Measurements from ENCODE around the gene ZFR2. TPM values are rescaled to one million over a fixed set of nuclear protein-coding genes. Genes with fewer than 3 reads are reported as not detected.

Gene ZFR2
- total and polyA plus RNA-seq, 10 of the 15 experiments (the other 5 are each of a cell fraction or from before 2014, with no cell fraction given), result 0.18 TPM; not detected in 9

DNA sequence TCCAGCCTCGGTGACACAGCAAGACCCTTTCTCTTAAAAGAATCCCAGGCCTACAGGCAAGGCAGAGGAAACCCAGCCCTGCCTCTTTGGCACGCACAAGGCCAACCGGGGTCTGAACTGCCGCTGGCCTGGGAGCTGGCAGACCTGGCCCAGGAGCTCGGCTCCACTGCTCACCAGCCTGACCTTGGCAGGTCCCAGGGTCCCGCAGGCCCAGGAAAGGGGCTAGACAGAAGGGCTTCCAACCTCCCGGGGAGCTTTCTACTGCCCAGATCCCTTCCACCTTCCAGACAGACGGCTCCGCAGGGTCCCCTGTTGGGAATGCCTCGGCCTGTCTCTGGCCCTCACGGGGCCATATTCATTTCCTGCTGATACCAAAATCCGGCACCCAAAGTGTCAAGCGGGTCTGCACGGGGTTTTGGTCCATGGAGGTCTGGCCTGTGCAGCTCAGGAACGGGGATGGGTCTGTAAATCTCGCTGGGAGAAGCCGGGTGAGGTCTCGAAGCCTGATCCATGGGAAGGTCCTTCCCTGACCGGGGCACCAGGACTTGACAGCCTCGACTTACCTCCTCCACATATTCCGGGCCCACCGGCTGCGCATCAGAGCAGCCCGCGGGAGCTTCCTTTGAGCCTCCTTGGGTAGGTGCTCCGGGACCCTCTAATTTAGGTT lies 46.0 kb downstream of the ZFR2 start (continued):
- TF ChIP-seq, protein P1, sequence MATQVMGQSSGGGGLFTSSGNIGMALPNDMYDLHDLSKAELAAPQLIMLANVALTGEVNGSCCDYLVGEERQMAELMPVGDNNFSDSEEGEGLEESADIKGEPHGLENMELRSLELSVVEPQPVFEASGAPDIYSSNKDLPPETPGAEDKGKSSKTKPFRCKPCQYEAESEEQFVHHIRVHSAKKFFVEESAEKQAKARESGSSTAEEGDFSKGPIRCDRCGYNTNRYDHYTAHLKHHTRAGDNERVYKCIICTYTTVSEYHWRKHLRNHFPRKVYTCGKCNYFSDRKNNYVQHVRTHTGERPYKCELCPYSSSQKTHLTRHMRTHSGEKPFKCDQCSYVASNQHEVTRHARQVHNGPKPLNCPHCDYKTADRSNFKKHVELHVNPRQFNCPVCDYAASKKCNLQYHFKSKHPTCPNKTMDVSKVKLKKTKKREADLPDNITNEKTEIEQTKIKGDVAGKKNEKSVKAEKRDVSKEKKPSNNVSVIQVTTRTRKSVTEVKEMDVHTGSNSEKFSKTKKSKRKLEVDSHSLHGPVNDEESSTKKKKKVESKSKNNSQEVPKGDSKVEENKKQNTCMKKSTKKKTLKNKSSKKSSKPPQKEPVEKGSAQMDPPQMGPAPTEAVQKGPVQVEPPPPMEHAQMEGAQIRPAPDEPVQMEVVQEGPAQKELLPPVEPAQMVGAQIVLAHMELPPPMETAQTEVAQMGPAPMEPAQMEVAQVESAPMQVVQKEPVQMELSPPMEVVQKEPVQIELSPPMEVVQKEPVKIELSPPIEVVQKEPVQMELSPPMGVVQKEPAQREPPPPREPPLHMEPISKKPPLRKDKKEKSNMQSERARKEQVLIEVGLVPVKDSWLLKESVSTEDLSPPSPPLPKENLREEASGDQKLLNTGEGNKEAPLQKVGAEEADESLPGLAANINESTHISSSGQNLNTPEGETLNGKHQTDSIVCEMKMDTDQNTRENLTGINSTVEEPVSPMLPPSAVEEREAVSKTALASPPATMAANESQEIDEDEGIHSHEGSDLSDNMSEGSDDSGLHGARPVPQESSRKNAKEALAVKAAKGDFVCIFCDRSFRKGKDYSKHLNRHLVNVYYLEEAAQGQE (IDR thresholded peaks at IDR 0.05; ENCODE audit: low read depth, low read length), result no peak
- TF ChIP-seq, protein P2, sequence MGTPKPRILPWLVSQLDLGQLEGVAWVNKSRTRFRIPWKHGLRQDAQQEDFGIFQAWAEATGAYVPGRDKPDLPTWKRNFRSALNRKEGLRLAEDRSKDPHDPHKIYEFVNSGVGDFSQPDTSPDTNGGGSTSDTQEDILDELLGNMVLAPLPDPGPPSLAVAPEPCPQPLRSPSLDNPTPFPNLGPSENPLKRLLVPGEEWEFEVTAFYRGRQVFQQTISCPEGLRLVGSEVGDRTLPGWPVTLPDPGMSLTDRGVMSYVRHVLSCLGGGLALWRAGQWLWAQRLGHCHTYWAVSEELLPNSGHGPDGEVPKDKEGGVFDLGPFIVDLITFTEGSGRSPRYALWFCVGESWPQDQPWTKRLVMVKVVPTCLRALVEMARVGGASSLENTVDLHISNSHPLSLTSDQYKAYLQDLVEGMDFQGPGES (IDR thresholded peaks at IDR 0.05), result no peak

DNA sequence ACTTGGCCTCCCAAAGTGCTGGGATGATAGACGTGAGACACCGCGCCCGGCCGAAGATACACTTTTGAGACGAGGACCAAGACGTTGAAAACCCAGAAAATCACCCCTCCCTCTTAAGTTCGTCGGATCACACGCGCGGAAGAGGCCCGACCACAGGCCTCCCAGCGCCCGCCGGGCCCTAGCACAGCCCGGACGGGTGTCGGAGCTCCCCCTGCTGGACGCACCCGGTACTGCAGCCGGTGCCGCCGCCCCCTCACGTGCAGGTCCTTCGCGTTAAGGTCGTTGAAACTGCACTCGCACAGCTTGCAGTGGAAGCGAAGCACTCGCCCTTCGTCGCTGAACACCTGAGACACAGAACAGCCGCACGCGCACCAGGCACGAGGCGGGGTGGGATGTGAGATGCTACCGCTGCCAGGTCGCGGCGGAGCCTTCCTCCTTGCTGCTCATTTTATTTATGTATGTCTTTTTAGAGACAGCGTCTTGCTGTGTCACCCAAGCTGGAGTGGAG lies 46.9 kb downstream of the ZFR2 start:
- DNase-seq (ENCODE audit: low read depth, low spot score), result no peak
- Histone ChIP-seq H3K9ac (ENCODE audit: control insufficient read depth, insufficient read depth, low read length) (no peak overlapping the region), H3K9me3 (replicated peaks; ENCODE audit: control insufficient read depth, insufficient read depth, low read length) (no peaks in the 10 kb centered on the region), H3K4me3 (no peak overlapping the region), H3K36me3 (ENCODE audit: control insufficient read depth in 2 of 2, insufficient read depth in 2 of 2, low read length in 1 of 2) (no peaks in the 10 kb centered on the region), H3K27me3 (replicated peaks in 1 of 2; ENCODE audit: control insufficient read depth in 2 of 2, insufficient read depth in 2 of 2, low read length in 1 of 2) (no peaks in the 10 kb centered on the region), H2AFZ (ENCODE audit: control insufficient read depth, low read depth, low read length) (no peak overlapping the region), H3K4me2 (ENCODE audit: control insufficient read depth, insufficient read depth) (no peak overlapping the region), H3K27ac (ENCODE audit: control insufficient read depth, insufficient read depth) (no peak overlapping the region), H3K4me1 (ENCODE audit: control insufficient read depth, insufficient read depth, low read length) (no peaks in the 10 kb centered on the region), H3K79me2 (ENCODE audit: control insufficient read depth, insufficient read depth, low read length) (no peaks in the 10 kb centered on the region), H4K20me1 (ENCODE audit: control insufficient read depth, insufficient read depth) (no peaks in the 10 kb centered on the region)
- ATAC-seq, result peak; percentile 91
- ChIA-PET RAD21 (ENCODE audit: unreplicated experiment) (interaction anchor here (0.8 to 1.5 kb wide), 3 partner anchors 25 to 82 kb away, joined by 3 to 5 read pairs (median 3); partner anchors contain the start of gene MRPL54), CTCF (interaction anchor here (0.6 to 1.8 kb wide), 12 partner anchors 9 to 382 kb away, joined by 3 to 13 read pairs (median 4); partner anchors contain the start of genes APBA3, EEF2 and MRPL54), POLR2A (no interaction called here), SMC1A (ENCODE audit: uncharacterized antibody, unreplicated experiment) (interaction anchor here (0.8 kb wide), 1 partner anchor 55 kb away, joined by 3 read pairs; no protein-coding TSS in a partner anchor)
- FAIRE-seq, result peak; percentile 47
- BruUV-seq (replicated peaks), result no TSS peak
- WGBS (ENCODE audit: insufficient coverage, insufficient replicate concordance, low lambda C conversion rate, missing lambda C conversion rate), result 8% methylated on average over 43 of the region's 43 CpGs
- intact Hi-C loops (cut with micrococcal nuclease; ENCODE audit: unreplicated experiment) (no loop called here), in situ Hi-C loops (cut with MboI) (no loop called here)
- TF ChIP-seq SMARCA5 (IDR thresholded peaks at IDR 0.05) (peak; percentile 74; the same call in 1 of the 2 replicates), CBFB (IDR thresholded peaks at IDR 0.05; ENCODE audit: low read depth) (0 out of 2 replicates have a peak, but pooled peaks have one; percentile 19), ESRRA (IDR thresholded peaks at IDR 0.05; ENCODE audit: low read length) (no peak)
- TF ChIP-seq, protein P3, sequence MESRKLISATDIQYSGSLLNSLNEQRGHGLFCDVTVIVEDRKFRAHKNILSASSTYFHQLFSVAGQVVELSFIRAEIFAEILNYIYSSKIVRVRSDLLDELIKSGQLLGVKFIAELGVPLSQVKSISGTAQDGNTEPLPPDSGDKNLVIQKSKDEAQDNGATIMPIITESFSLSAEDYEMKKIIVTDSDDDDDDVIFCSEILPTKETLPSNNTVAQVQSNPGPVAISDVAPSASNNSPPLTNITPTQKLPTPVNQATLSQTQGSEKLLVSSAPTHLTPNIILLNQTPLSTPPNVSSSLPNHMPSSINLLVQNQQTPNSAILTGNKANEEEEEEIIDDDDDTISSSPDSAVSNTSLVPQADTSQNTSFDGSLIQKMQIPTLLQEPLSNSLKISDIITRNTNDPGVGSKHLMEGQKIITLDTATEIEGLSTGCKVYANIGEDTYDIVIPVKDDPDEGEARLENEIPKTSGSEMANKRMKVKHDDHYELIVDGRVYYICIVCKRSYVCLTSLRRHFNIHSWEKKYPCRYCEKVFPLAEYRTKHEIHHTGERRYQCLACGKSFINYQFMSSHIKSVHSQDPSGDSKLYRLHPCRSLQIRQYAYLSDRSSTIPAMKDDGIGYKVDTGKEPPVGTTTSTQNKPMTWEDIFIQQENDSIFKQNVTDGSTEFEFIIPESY (IDR thresholded peaks at IDR 0.05), result peak; percentile 48; the same call in 1 of the 2 replicates
- TF ChIP-seq, protein P4, sequence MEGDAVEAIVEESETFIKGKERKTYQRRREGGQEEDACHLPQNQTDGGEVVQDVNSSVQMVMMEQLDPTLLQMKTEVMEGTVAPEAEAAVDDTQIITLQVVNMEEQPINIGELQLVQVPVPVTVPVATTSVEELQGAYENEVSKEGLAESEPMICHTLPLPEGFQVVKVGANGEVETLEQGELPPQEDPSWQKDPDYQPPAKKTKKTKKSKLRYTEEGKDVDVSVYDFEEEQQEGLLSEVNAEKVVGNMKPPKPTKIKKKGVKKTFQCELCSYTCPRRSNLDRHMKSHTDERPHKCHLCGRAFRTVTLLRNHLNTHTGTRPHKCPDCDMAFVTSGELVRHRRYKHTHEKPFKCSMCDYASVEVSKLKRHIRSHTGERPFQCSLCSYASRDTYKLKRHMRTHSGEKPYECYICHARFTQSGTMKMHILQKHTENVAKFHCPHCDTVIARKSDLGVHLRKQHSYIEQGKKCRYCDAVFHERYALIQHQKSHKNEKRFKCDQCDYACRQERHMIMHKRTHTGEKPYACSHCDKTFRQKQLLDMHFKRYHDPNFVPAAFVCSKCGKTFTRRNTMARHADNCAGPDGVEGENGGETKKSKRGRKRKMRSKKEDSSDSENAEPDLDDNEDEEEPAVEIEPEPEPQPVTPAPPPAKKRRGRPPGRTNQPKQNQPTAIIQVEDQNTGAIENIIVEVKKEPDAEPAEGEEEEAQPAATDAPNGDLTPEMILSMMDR (IDR thresholded peaks at IDR 0.05 in 2 of 3, conservative IDR thresholded peaks at IDR 0.05 in 1 of 3; ENCODE audit: control insufficient read depth in 2 of 3, extremely low read depth in 1 of 3, insufficient read depth in 1 of 3, low read depth in 3 of 3, low read length in 3 of 3), result peak; percentile 83 to 99 (median 92)
- TF ChIP-seq, protein P5, sequence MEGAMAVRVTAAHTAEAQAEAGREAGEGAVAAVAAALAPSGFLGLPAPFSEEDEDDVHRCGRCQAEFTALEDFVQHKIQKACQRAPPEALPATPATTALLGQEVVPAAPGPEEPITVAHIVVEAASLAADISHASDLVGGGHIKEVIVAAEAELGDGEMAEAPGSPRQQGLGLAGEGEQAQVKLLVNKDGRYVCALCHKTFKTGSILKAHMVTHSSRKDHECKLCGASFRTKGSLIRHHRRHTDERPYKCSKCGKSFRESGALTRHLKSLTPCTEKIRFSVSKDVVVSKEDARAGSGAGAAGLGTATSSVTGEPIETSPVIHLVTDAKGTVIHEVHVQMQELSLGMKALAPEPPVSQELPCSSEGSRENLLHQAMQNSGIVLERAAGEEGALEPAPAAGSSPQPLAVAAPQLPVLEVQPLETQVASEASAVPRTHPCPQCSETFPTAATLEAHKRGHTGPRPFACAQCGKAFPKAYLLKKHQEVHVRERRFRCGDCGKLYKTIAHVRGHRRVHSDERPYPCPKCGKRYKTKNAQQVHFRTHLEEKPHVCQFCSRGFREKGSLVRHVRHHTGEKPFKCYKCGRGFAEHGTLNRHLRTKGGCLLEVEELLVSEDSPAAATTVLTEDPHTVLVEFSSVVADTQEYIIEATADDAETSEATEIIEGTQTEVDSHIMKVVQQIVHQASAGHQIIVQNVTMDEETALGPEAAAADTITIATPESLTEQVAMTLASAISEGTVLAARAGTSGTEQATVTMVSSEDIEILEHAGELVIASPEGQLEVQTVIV (IDR thresholded peaks at IDR 0.05; ENCODE audit: borderline replicate concordance, partially characterized antibody), result no peak
